Epithelial cell of proximal tubule (primary cell): Measurements from ENCODE around the gene RNASEL. TPM values are rescaled to one million over a fixed set of nuclear protein-coding genes. Genes with fewer than 3 reads are reported as not detected.

Experiments used
- DNase-seq: peaks from one replicate; pipeline ENCODE4 v3.0.0-alpha.2; 2011; ENCODE audit warnings: low read depth
- H3K4me3 ChIP-seq: 2 replicates; pipeline ENCODE4 v1.5.1; 2011; ENCODE audit warnings: low read depth, mild to moderate bottlenecking, low read length
- CTCF ChIP-seq: conservative IDR thresholded peaks from 2 replicates; pipeline ENCODE4 v1.5.1; 2012; ENCODE audit warnings: low read depth, mild to moderate bottlenecking, low read length
- total RNA-seq: library from RNA; depleted of rRNA; stranded (reverse); fragments of >200 nt; gene quantifications from 2 replicates; pipeline ENCODE4 v1.2.3, GENCODE V29; 2015

RNASEL gene
- total RNA-seq, 1 donor from 2014 or later = 1.7 TPM

DNA sequence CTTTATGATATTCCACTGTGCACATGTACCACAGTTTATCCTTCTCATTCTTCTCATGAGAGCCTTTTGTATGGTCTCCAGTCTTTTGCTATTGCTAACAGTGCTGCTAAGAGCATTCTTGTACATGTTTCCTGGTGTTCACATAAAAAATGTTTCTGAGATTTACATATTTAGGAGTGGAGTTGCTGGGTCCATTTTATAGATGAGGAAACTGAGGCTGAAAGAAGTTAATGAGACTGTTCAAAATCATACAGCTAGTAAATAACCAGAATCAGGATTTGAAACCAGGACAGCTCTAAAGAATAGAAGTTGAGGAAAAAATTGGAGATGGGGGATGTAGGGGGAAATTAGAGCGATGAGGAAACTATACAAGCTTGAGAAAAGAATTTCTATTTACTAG lies 42.9 kb upstream of the RNASEL start:
- no peak for DNase-seq
- H3K4me3 ChIP-seq = no peak overlapping the region
- TF ChIP-seq CTCF = no peak

DNA sequence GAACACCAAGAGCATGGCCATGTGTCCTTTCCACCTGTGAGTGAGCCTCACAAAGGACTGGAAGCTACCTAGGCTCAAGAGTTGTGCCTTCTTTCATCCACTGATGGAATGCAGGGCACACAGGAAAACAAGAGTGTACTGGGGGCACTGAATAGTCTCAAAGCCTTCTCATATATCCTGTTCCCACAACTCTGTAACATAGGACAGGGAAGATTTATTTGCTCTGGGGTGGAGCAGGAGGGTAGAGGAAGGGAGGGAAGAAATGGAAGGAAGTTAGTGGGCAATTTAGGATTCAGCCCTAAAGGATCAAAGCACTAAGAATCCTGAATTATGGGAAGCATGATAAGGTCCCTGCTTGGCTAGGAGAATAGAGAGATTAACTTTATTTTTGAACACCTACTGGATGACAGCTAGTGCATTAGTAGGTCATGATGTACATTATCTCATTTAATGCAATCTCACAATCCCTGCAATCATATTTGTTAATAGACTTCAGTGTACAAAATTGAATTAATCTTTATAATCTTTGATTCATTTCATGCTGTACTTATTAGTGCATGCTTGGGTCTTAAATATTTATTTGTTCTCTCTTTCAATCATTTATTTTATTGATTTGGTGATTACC lies 42.1 kb upstream of the RNASEL start:
- H3K4me3 ChIP-seq = no peak overlapping the region
- TF ChIP-seq CTCF = no peak

DNA sequence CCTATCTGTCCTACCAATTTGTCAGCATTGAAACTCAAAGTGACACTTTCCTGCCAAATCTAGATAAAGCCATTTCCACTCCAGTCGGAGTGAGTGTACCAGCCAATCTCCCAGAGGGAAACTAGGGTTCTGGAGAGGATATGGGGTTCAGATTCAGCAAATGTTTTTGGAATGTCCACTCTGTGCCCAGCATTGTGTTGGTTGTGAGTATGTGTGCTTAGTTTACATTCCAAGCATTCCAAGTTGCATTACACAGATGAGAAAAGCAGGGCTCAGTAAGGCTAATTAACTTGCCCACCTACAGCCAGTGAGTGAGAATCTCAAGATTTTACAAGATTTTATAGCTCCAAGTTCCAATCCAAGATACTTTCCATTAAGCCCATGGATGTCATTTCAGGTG lies 41.5 kb upstream of the RNASEL start:
- H3K4me3 ChIP-seq = no peak overlapping the region
- no peak for TF ChIP-seq CTCF
- DNase-seq = no peak

More for the DNA sequence above, 42.1 kb upstream of the RNASEL start:
- no peak for DNase-seq

- DNase-seq = no peak
- no peak for TF ChIP-seq CTCF
- no peak overlapping the region for H3K4me3 ChIP-seq
Observed at GRCh38 chr1:182629499-182630096, 40.5 kb upstream of the RNASEL start.

- no peak overlapping the region for H3K4me3 ChIP-seq
- no peak for DNase-seq
- no peak for TF ChIP-seq CTCF
Observed at GRCh38 chr1:182629080-182629479, 40.0 kb upstream of the RNASEL start.

DNA sequence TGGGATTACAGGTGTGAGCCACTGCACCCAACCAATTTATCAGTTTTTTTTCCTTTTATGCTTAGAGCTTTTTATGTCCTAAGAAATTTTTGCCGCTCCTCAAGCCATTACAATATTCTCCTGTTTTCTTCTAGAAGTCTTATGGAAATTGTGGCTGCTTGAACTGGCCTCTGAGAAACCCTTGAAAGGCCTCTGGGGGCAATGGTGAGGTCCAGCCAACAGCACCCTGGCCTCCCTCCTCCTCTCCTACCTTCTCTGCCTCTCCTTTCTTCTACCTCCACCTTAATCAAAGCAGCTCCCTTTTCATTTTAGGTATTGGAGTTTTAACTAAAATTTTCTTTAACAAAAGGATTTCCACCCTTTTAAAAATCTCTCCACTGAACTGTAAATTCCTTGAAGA lies 39.6 kb upstream of the RNASEL start:
- no peak for TF ChIP-seq CTCF
- no peak for DNase-seq
- no peak overlapping the region for H3K4me3 ChIP-seq

DNA sequence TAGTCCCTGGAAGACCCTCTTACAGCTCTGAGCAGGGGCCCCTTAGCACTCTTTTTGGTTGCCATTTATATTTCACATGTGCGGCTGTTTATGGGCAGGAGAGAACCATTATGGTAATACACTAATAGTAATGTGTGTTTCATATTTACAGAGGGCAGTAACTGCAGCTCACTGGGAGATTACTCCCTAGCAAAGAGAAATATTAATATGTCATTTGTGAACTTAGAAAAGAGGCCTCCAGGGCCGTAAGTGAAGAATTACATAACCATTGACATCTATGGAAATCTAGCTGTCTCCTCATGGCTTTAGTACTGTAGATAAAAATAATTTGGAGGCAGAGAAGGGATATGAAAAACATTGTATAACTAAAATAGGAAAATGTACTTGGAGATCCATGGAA lies 38.6 kb upstream of the RNASEL start:
- TF ChIP-seq CTCF = no peak
- DNase-seq = no peak
- H3K4me3 ChIP-seq = no peak overlapping the region
